NCI-H1048 (cell line): ENCODE data around the gene GBX1.
A peak's percentile ranks its signal among the peaks of the same experiment; 100 is the strongest.

Experiments
- DNase-seq: peaks from one replicate; lab custom pipeline; 2025; lab: John Stamatoyannopoulos, UW

Gene GBX1

DNA sequence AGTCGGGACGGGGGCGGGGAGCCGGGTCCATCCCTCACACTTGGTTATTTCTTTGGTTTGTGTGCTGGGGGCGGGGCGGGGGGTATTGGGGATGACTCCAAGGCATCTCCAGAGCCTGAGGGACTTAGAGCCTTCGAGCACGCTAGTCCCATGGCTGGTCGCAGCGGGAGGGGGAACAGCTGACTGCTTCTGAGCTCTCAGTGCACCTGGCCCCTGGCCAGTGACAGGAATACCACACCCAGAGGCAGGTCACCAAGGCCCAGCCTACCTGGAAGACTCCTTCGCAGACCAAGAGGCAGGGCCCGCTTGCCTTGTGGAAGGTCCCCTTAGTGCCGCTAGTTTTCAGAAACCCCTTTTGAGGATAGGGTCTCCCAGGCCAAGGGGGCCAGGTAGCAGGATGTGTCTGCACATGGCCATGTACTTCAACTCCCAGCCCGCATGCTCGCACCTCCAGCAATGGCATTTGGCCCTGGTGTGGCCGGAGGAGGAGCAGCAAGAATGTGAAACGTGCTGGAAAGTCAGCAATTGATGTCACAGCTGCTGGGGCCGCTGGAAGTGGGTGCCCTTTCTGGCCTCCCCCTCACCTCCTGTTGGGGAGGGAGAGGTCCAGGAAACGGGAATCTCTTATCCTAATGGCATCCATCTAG is 40.9 kb downstream of the GBX1 start:
- no peak for DNase-seq

DNA sequence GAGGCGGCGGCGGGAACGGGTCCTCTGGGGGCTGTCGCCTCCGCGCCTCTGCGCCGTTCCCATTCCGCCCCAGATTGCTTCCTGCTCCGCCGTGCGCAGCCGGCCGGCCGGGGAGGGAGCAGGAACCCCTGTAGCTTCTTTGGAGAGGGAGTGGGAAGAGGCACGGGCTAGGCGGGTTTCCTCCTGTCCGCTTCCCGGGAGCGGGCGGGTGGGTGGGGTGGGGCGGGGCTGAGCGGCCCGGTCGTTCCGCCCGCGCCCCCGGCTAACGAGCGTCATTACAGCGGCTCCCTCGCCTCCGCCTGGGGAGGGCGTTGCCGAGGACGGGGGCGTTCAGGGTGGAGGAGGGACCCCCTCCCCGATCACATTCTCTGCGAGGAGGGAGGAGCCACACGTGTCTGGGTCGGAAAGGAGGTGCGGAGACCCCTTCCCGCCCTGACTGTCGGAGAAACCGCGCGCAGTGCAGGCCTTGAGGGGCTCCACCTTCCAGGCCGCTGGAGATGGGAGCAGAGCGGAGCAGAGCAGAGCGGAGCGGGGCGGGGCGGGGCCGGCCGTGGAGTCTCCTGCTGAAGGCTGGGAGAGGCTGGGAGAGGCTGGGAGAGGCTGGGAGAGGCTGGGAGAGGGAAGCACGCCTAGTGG is 41.5 kb downstream of the GBX1 start:
- no peak for DNase-seq

DNA sequence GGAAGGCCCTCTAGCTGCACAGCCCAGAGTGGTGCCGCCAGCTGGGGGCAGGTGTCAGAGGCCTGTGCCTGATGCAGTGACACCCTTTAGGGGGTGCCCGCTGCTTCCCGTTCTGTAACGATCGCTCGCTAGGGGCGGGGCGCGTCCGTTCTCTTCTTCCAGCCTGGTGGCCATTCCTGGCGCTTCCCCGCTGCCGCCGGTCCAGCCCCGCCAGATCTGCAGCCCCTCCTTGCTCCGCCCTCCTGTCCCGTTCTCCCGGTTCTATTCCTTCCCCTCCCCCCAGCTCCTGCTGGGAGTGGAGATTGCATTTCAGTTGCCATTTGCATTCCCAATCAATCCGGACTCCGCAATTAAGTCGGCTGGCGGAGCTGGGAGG is 42.0 kb downstream of the GBX1 start:
- DNase-seq, result no peak

DNA sequence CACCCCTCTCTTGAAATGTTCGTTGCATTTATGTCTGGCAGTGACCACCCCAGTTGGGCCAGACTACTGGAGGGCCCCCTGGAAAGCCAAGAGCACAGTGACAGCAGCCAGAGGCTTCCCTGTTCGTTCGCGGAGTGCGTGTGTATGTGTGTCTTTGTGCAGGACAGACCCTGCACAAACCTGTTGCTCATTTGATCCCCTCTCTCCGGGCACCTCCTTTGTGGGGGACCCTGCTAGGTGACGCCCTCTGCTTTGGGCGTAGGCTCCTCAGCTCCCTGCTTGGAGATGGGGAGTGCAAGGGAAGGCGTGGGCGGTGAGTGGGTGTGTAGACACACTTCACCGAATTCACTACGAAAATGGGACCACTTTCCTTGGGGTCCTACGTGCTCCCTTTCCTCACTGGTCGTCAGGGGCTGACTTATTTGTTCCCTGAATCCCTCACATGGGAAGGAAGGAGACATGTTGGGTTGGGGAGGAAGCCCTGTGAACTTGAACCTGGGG is 42.5 kb downstream of the GBX1 start:
- no peak for DNase-seq

DNA sequence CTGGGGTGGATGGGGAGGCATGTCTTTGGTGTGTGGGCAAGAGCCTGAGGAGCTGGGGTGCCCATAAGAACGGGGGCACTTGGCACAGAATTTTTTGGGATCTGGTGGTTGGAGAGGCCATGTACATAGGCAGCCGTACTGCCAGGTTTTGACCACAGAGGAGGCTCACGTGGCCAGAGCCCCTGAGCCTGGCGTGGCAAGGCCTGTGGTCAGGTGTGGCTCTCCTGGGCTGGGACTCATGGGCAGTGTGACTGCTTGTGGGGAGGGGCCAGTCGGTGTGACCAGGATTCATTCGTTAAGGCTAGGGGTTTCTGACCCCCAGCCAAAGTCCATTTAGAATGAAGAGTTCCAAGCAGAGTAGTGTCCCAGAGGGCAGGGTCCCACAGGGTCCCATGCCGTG is 43.0 kb downstream of the GBX1 start:
- DNase-seq, result no peak

DNA sequence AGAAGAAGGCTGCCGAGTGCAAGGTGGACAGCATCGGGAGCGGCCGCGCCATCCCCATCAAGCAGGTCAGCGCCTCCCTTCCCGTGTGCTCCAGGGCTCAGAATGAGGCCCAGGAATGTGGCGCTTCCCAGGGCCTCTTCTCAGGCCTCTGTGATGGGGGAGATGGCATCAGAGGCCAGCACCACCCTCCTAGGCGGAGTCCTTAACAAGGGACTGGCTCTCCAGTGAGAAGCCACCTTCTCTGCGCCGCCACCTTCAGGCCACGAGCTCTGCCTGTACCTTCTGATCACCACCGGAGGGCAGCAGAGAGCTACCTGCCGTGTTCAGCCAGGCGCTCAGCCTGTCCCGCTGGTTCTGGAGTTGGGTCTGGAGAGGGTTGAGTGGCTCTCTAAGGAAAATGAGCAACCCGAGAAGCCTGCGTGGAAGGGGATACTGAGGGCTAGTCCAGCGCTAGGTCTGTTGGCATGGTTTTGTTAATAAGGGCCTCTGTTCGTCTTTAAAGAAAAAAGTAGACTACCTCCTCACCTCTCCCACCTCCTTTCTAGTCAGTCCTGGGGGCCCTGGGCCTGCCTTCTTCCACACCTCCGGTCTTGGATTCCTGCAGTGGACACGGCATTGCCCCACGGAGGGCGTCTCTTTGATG is 43.6 kb downstream of the GBX1 start:
- DNase-seq, result peak; percentile 55

DNA sequence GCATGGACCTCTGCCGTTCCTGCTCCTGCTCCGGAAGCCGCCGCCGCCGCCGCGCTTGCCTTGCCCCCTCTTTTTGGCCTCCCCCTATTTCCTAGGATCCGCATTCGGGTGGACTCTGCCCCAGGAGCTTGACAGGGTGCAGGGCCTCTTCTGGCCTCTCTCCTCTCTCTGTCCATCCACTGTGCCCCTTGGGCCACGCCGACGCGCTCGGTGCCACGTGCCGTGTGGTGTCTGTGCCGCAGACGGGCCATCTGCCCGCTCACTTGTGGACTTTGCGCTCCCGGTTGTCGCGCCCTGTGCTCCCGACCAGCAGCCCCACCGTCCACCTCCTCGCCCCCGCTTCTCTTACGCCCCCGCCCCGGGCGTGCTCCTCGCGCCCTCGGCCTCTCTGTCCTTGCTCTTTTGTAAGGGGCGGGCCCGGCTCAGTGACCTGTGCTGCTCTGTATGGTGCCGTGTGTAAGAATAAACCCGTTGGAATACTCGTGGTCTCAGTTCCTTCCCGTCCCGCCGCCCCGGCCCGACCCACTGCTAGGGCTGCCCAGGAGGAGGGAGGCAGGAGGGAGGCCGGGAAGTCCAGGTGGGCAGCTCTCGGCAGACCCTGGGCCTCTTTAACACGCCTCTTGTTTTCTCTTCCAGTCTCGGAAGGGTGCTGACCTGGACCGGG is 44.2 kb downstream of the GBX1 start:
- no peak for DNase-seq

DNA sequence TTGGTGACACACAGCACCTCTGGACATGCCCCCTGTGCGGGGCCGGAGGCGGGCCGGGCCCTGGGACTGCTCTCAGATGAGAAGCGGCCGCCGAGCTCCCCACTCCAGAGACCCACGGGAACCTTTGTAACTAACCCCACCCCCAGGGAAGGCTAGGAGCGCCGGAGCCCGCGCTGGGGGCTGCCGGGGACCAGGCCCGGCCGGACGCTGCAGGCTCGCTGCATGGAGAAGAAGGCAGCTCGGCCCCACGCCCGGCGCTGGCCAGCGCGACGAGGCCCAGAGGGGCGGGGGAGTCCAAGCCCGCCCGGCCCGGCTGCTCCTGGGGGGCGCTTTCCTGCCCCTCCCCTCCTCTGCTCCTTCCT is 44.7 kb downstream of the GBX1 start:
- DNase-seq, result no peak

DNA sequence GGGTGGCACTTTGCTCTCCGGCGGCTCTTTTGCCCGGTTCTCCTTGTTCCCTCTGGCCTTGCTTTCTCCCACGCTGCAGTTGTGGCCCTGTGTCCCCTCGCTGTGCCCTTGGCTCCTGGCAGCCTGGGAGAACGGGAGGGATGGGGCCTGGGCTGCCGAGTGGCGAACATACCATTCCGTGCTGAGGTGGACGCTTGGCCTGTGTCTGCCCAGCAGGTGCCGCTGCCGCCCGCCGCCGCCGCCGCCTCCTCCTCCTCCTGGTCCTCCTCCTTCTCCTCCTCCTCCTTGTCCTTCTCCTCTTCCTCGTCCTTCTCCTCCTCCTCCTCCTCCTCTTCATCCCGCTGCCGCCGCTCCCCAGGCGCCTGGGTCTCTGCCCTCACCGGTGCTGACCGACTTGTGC is 45.2 kb downstream of the GBX1 start:
- no peak for DNase-seq

DNA sequence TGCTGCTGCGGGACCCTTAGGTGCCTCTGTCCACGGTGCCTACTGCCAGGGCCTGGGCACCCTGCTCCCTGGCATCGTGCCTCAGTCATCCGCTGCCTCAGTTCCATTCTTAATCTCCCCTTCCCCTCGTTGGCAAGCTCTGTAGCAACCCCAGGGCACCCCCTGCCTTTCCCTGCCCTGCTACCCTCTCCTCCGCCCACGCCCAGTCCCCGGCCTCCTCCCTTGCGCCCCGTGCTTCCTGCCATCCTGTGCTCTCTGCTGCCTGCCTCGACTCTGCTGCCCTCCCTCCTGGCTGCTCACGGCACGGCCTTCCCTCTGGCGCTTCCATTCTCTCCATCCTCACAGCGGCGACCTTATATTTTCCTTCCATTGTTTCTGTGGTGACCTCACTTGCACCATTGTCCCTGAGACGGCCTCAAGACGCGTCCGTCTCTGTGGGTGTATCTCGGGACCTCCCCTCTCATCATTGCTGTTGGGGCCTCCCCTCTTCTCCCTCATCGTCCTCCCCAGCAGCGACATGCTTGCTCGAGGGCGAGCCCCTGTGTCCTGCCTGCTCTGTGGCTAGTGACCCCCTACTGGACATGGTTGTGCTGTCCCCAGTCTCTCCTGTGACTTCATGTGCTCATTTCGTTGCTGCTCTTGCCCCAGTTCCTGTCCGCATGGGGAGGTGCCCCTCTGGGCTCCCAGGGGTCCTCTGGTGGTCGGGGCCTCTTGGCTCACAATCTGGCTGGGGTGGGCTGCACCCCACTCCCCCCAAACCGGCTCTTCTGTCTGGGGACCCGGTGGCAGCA is 45.9 kb downstream of the GBX1 start:
- no peak for DNase-seq

DNA sequence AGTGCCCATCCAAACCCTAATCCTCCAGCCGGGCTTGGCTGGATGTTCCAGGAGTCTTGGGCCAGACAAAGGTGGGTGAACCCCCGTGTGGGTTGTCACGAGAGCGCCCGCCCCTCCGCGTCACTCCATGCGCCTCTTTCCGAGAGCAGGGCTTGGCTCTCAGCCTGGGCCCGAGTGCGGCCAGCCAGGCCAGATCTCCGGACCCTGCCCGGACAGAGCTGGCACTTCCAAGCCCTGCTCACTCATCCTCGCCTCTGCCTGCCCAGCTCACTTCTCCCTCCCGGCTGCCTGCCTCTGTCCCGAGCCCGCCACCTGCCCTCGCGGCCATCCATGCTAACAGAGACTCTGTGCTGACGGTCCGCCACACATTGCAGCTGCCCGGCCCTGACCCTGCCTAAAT is 46.6 kb downstream of the GBX1 start:
- DNase-seq, result no peak

DNA sequence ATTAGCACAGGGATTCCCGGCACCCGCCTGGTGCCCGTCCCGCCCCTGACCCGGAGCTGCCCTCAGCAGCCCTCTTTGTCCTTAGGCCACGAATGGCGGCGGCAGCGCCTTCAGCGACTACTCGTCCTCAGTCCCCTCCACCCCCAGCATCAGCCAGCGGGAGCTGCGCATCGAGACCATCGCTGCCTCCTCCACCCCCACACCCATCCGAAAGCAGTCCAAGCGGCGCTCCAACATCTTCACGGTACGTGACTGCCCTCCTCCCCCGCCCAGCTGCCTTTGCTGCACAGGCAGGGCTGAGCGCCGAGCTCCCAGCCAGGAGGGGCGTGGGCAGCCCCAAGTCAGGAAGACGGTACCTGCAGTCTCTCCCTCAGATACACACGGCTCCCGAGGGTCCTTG is 47.6 kb downstream of the GBX1 start:
- no peak for DNase-seq

DNA sequence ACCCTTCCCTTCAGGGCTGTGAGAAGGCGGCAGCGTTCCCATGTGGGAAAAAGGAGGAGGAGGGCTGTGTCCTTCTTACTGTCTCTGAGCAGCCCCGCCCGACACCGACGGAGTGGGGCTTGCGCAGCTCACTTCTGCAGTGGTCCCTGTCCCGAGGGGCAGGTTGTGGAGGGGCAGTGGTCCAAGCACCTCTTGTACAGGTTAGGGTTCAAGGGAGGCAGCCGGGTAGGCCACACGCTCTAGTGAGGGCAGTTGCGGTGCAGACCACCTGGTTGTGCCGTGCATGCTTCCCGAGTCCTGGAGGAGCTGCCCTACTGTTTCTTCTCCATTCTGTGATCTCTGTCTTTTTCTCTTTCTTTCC is 48.5 kb downstream of the GBX1 start:
- no peak for DNase-seq

DNA sequence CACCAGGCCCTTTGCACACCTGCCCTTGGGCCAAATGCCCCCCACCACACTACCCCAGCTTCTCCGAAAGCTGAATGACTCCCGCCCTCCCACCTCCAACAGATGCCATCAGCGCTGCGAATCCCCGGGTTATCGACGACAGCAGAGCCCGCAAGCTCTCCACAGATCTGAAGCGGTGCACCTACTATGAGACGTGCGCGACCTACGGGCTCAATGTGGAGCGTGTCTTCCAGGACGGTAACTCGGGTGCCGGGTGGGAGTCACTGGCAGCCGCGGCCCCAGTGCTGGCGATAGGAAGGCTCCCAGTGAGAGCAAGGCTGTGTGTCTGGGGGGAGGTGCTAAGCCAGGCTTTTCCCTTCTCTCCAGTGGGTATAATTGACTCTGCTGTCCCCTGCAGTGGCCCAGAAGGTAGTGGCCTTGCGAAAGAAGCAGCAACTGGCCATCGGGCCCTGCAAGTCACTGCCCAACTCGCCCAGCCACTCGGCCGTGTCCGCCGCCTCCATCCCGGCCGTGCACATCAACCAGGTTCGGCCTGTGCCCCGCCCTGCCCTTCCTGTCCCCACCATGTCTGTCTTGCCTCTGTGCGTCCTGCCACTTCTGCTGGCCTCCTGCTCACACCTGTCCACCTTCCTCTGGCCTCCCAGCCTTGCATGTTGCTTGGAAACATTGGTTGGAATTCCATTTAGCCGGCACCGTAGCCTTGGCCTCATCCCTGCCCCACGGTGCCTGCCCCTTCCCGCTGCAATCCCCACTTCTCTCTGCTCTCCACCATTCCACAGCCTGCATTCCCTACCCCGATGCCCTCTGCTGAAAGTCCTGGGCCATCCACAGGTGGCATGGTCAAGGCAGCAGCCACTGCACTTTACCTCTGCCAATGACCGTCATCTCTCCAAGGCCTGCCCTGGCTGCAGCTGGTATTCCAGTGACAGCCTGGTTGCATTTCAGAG is 49.1 kb downstream of the GBX1 start:
- DNase-seq, result no peak

DNA sequence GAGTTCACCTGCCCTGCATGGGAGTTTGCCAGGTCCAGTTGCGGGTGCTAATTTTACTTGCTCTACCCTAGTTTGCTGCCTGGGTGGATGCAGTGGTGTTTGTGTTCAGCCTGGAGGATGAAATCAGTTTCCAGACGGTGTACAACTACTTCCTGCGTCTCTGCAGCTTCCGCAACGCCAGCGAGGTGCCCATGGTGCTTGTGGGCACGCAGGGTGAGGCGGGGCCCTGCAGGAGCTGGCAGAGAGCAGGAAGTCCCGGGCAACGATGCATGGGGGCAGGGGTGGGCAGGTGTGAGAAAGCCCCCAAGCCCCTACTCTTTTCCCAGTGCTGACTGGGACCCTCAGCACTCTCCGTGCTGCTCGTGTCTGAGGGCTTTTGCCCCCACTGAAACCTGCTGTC is 49.9 kb downstream of the GBX1 start:
- DNase-seq, result no peak

DNA sequence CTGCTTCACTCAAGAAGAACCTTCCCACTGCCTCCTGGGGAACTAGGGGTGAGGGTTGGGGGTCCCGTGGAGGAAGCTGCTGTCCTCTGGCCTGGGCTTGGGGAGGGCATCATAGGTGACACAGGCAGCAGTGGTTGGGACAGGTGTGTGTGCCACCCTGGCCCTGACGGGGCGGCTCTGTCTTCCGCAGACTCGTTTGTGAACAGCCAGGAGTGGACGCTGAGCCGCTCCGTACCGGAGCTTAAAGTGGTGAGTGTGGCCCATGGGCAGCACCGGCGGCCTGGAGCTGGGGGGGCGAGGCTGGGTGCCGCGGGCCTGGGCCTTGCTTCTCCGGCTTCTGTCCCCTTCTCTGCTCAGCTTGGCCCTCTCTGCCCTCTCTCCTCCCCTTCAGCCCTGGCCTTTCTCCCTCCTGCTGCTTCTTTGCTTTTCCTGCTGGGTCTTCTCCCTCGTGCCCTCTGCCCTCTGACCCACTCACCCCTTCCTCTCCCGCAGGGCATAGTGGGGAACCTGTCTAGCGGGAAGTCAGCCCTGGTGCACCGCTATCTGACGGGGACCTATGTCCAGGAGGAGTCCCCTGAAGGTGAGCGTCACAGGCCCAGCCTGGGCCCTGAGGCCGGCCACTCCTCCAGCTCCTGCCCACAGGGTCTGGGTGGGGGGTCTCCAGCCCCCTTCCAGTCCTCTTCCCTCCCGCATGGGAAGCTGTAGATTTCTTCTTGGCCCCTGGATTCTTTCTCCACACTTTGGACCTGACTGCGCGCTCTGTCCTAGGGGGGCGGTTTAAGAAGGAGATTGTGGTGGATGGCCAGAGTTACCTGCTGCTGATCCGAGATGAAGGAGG is 50.7 kb downstream of the GBX1 start:
- no peak for DNase-seq

DNA sequence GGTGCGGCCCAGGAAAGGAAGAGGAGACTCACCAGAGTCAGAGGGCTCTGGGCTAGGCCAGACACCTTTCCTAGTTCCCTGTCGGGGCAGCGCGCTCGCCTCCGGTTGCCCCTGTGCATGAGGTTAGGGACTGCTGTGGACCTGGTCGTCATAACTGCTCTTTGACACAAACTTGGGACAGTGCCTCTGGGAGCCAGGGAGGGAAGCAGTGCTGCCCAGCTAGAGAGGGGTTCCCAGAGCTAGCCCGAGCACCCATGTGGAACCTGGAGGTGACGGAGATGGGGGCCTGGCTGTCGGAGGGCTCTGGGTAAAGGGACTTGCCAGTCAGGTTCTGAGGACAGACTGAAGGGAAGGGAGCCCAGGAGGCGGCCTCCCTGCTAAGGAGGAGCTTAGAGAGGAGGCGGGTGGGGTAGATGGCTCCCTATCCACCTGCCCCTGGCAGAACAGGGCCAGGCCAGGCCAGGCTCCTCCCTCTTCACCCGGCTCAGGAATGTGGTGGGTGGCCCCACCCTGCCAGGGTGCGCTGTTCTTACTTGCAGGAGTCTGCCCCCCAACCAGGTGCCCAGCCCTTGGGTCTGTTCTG is 51.6 kb downstream of the GBX1 start:
- DNase-seq, result no peak

DNA sequence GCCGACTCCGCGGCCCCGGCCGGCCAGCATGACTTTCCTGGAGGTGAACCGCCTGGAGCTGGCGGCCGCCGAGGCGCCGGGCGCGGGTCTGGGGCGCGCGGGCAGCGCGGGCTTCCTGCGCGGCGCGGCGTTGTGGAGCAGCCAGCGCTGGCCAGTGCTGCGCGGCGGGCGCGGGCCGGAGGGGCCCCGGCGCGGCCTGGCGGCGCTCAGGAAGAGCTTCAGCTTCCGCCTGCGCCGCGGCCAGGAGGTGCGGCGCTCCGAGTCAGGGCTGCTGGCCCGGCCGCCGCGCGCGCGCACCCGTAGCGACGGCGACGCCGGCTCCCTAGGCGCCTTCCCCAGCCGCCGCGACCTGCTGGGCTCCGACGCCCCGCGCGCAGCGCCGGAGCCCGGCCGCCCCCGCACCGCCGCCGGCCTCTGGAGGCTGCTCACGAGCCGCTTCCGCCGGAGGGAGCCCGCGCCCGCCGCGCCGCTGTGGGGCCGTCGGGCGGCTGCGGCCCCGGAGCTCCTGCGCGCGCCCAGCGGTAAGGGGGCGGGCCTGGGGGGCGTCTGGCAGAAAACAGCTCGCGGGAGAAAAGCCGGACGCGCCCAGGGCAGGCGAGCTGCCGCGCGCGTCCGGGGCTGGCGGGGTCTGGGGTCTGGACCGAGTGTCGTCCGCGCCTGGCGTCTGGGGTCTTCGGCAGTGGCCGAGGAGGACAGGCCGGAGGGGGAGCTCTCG is 52.2 kb downstream of the GBX1 start:
- no peak for DNase-seq
